HepG2 (cell line): ENCODE measurements around the gene GRIK2. TPM values are rescaled to one million over a fixed set of nuclear protein-coding genes. Genes with fewer than 3 reads are reported as not detected.

Experiments used
- ATAC-seq: fragments of 200-7000 bp; cut with Tn5 transposase; 3 replicates; pipeline ENCODE4 v1.9.1; 2020; ENCODE audit warnings: mild to moderate bottlenecking, moderate library complexity
- BruUV-seq: library from RNA; stranded (reverse); fragments of 400-500 nt; replicated peaks from 2 replicates; lab custom pipeline; 2021; lab: Mats Ljungman, UMichigan
- CTCF ChIA-PET: fragments of 300-600 bp; formaldehyde crosslinking; extraction: SDS; loops from one replicate; lab custom pipeline; 2021; ENCODE audit warnings: low total read pairs, inconsistent platforms, low intra/inter-chr PET ratio; lab: Yijun Ruan, JAX
- POLR2A ChIA-PET: fragments of 350-600 bp; sonication (Branson Sonifier 250); formaldehyde crosslinking; loops from one replicate; lab custom pipeline; 2020; ENCODE audit warnings: antibody characterized with exemption, inconsistent platforms; lab: Yijun Ruan, JAX
- DNase-seq: peaks from one replicate; pipeline ENCODE4 v3.0.0-alpha.2; 2015; ENCODE audit warnings: low spot score
- FAIRE-seq: peaks from 3 replicates; lab custom pipeline; 2011; peaks lifted over from hg19 to GRCh38; lab: Jason Lieb, UNC
- H2AFZ ChIP-seq: one replicate; pipeline ENCODE4 v1.6.1; 2011; ENCODE audit warnings: low read length, inconsistent platforms
- H3K27ac ChIP-seq: fragments of 300-600 bp; 3 replicates; pipeline ENCODE4 v1.8.0; 2011; ENCODE audit warnings: mixed run types, mild to moderate bottlenecking, mixed read lengths, low read length, inconsistent platforms; ENCODE audit not compliant: insufficient read depth; ENCODE audit errors: extremely low read length
- H3K27me3 ChIP-seq, 2 experiments: fragments of 200-600 bp in 1 of 2; 2 replicates in 1 of 2; 3 replicates in 1 of 2; pipeline versions ENCODE4 v1.6.0 to v1.8.0; 2011; ENCODE audit warnings: low read length in 2 of 2, mild to moderate bottlenecking in 2 of 2, moderate library complexity in 2 of 2, inconsistent platforms in 1 of 2; ENCODE audit not compliant: insufficient read depth in 2 of 2, control insufficient read depth in 1 of 2
- H3K36me3 ChIP-seq, 2 experiments: fragments of 200-600 bp in 1 of 2; replicated peaks in 1 of 2; 2 replicates in 1 of 2; 3 replicates in 1 of 2; pipeline versions ENCODE4 v1.5.1 to v1.8.0; 2011; ENCODE audit warnings: low read length in 2 of 2, inconsistent platforms in 1 of 2; ENCODE audit not compliant: insufficient read depth in 2 of 2, control insufficient read depth in 1 of 2
- H3K4me1 ChIP-seq: 2 replicates; pipeline ENCODE4 v1.5.1; 2012; ENCODE audit warnings: low read length, inconsistent platforms; ENCODE audit not compliant: insufficient read depth
- H3K4me2 ChIP-seq: 2 replicates; pipeline ENCODE4 v1.6.0; 2011; ENCODE audit warnings: low read depth, low read length, inconsistent platforms
- H3K4me3 ChIP-seq, 3 experiments: fragments of 200-600 bp in 1 of 3; sonication (generic), shearing (Covaris generic) in 1 of 3; replicated peaks in 1 of 3; 2 replicates each; pipeline ENCODE4 v1.5.1; 2011 to 2016; ENCODE audit warnings: low read length in 3 of 3, inconsistent platforms in 2 of 3, low read depth in 2 of 3, mild to moderate bottlenecking in 2 of 3, control low read depth in 1 of 3, mixed read lengths in 1 of 3; ENCODE audit not compliant: insufficient read depth in 1 of 3
- H3K79me2 ChIP-seq: one replicate; pipeline ENCODE4 v1.6.1; 2011; ENCODE audit warnings: low read length, inconsistent platforms; ENCODE audit not compliant: insufficient read depth
- H3K9ac ChIP-seq: 2 replicates; pipeline ENCODE4 v1.6.0; 2011; ENCODE audit warnings: mild to moderate bottlenecking, low read depth, low read length, inconsistent platforms; ENCODE audit not compliant: insufficient read depth
- H3K9me3 ChIP-seq: 2 replicates; pipeline ENCODE4 v1.5.1; 2012; ENCODE audit warnings: mild to moderate bottlenecking, low read length
- H4K20me1 ChIP-seq: 2 replicates; pipeline ENCODE4 v1.6.0; 2011; ENCODE audit warnings: inconsistent platforms, mild to moderate bottlenecking, low read length, moderate library complexity; ENCODE audit not compliant: insufficient read depth
- CENPT ChIP-seq: sonication (generic); formaldehyde crosslinking; IDR thresholded peaks from 2 replicates; pipeline ENCODE4 v1.8.0; 2022; ENCODE audit warnings: low read depth, mild to moderate bottlenecking, moderate library complexity, missing genetic modification reagents
- CHD4 ChIP-seq: fragments of 200-600 bp; sonication (generic); IDR thresholded peaks from 2 replicates; pipeline ENCODE4 v1.7.0; 2017; ENCODE audit warnings: mild to moderate bottlenecking, low read length, borderline replicate concordance
- GTF2F1 ChIP-seq: fragments of 150-350 bp; IDR thresholded peaks from 2 replicates; pipeline ENCODE4 v1.6.1; 2014; ENCODE audit warnings: low read length
- MED1 ChIP-seq: sonication (generic); formaldehyde crosslinking; IDR thresholded peaks from 2 replicates; pipeline ENCODE4 v1.4.0; 2020; ENCODE audit warnings: missing genetic modification reagents
- MYNN ChIP-seq: sonication (generic); formaldehyde crosslinking; IDR thresholded peaks from 2 replicates; pipeline ENCODE4 v1.4.0; 2020; ENCODE audit warnings: mild to moderate bottlenecking, low read depth, missing genetic modification reagents
- SRSF9 ChIP-seq: fragments of 200-400 bp; formaldehyde crosslinking; IDR thresholded peaks from 2 replicates; pipeline ENCODE4 v1.6.1; 2018; ENCODE audit warnings: borderline replicate concordance, mild to moderate bottlenecking, low read depth, low read length; ENCODE audit not compliant: insufficient read depth, poor library complexity, severe bottlenecking
- ZNF460 ChIP-seq: sonication (generic); formaldehyde crosslinking; IDR thresholded peaks from 2 replicates; pipeline ENCODE4 v1.5.1; 2020; ENCODE audit warnings: missing genetic modification reagents, mild to moderate bottlenecking, borderline replicate concordance
- WGBS: methylation state at CpG from one replicate; pipeline ENCODE4 v1.1.6; 2017; ENCODE audit warnings: low lambda C conversion rate; 5-methylcytosine and 5-hydroxymethylcytosine counted together
- in situ Hi-C: cut with HindIII; loops from 2 replicates; pipeline ENCODE4 v1.10.0; 2017; ENCODE audit warnings: low pct_unique_long_range_greater_than_20kb; ENCODE audit not compliant: extremely low pct_ligation_motif_present
- intact Hi-C: fragments of 100-400 bp; cut with micrococcal nuclease; formaldehyde crosslinking; loops from one replicate; pipeline ENCODE4 v1.10.0; 2022; ENCODE audit not compliant: unreplicated experiment
- polyA plus RNA-seq, 8 experiments: library from polyadenylated mRNA; depleted of rRNA in 3 of 8; stranded (reverse) in 7 of 8; unstranded in 1 of 8; fragments of >200 nt; fragmentation: Illumina TruSeq in 4 of 8; extraction: Trizol in 4 of 8; gene quantifications; 2 replicates each; pipeline versions ENCODE4 v1.2.1 to v1.2.3, GENCODE V29; 2011 to 2016; ENCODE audit warnings: low read depth in 4 of 8, missing spikeins in 1 of 8, mixed read lengths in 1 of 8; ENCODE audit not compliant: insufficient read depth in 1 of 8
- total RNA-seq, 5 experiments: library from RNA; depleted of rRNA; stranded (reverse); fragments of >200 nt; fragmentation: Illumina TruSeq; extraction: Trizol; gene quantifications; 2 replicates each; pipeline ENCODE4 v1.2.3, GENCODE V29; 2016; ENCODE audit warnings: low read depth in 1 of 5
- TF ChIP-seq, protein P1 (sequence below): sonication (generic); formaldehyde crosslinking; IDR thresholded peaks from 2 replicates; pipeline ENCODE4 v1.4.0; 2020; ENCODE audit warnings: missing genetic modification reagents
- TF ChIP-seq, protein P2 (sequence below): sonication (generic); formaldehyde crosslinking; IDR thresholded peaks from 2 replicates; pipeline ENCODE4 v1.5.0; 2020; ENCODE audit warnings: mild to moderate bottlenecking, missing genetic modification reagents

The GRIK2 gene
- total and polyA plus RNA-seq, 2 of the 13 experiments (the other 11 are each of a cell fraction or from before 2014, with no cell fraction given): not detected

DNA sequence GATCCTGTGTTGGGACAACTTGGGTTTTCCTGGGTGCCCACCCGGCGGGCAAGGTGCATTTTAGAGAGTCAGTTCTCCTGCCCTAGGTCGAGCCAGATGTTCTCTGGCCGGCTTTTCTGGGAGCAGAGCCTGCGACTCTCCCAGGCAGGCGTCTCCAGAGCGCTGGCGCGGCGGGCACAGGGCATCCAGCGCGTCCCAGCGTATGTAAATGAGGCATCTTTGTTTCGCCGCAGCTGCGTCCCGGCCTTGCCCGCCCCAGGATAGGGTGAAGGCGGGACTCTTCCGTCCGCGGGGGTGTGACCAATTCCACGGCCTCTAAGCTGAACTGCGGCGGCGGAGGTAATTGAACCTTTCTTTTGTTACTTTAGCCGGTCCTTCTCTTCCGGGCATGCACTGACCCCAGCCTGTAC lies 9.1 kb downstream of the GRIK2 start:
- Histone ChIP-seq H2AFZ (no peak overlapping the region), H3K27ac (no peak overlapping the region), H3K4me3 (no peak overlapping the region), H3K36me3 (no peaks in the 10 kb centered on the region), H4K20me1 (no peaks in the 10 kb centered on the region), H3K27me3 (peaks cover 2 to 29% of the 10 kb centered on the region in 2 experiments; a peak in 3 of 5 replicates), H3K9me3 (no peaks in the 10 kb centered on the region), H3K4me1 (no peaks in the 10 kb centered on the region), H3K4me2 (no peak overlapping the region), H3K9ac (no peak overlapping the region), H3K79me2 (no peaks in the 10 kb centered on the region)
- no peak for DNase-seq
- ChIA-PET CTCF (no interaction called here), POLR2A (no interaction called here)
- FAIRE-seq: no peak
- TF ChIP-seq GTF2F1 (no peak), SRSF9 (no peak), CENPT (no peak), MED1 (no peak), MYNN (CRISPR knock-in tag) (no peak)
- TF ChIP-seq, protein P1, sequence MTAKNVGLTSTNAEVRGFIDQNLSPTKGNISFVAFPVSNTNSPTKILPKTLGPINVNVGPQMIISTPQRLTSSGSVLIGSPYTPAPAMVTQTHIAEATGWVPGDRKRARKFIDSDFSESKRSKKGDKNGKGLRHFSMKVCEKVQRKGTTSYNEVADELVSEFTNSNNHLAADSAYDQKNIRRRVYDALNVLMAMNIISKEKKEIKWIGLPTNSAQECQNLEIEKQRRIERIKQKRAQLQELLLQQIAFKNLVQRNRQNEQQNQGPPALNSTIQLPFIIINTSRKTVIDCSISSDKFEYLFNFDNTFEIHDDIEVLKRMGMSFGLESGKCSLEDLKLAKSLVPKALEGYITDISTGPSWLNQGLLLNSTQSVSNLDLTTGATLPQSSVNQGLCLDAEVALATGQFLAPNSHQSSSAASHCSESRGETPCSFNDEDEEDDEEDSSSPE: no peak
- in situ Hi-C loops (no loop called here), intact Hi-C loops (no loop called here)
- 4% methylated on average over 4 of the region's 28 CpGs for WGBS
- BruUV-seq: no TSS peak
- no peak for ATAC-seq

DNA sequence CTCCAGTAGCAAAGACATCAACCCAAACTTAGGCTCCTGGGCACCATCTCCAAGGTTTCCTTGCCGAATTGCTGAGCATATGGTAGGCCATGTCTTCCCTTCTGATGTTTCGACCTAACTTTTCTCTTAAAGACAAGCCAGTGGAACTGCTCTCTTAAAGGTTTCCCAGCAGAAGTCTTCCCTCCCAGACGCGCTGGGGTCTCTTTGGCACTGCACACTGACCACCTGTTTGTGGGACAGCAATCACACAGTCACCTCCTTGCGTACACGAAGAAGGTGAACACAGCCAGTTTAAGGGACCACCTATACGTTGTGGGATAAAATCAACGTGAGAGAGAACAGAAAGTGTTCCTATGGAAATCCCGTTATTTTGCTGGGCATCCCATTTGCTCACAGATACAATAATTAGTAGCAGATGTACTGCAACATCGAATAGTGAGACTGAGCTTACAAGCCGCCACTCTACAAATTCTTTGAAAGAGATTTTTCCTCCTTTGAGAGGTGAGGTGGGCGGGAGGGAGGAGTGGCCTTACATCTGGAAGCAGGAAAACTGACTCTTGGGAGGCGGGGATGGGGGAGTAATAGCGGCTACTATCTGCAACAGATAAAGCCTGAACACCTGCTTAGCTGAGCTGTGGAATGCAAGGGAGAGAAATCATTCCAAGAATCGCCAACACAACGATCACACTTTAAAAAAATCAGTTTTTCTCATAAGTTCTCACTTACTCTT lies 9.9 kb downstream of the GRIK2 start:
- no peak for ATAC-seq
- H3K4me2 ChIP-seq: no peak overlapping the region
- WGBS: 4% methylated on average over 16 of the region's 16 CpGs
- no peak overlapping the region for H2AFZ ChIP-seq
- H3K4me1 ChIP-seq: no peaks in the 10 kb centered on the region
- no peaks in the 10 kb centered on the region for H4K20me1 ChIP-seq
- intact Hi-C loops: no loop called here
- no peak overlapping the region for H3K4me3 ChIP-seq
- CTCF ChIA-PET: no interaction called here
- H3K36me3 ChIP-seq: no peaks in the 10 kb centered on the region
- no peaks in the 10 kb centered on the region for H3K79me2 ChIP-seq
- H3K9me3 ChIP-seq: no peaks in the 10 kb centered on the region
- TF ChIP-seq CHD4 (no peak), ZNF460 (CRISPR knock-in tag) (no peak)
- TF ChIP-seq, protein P2, sequence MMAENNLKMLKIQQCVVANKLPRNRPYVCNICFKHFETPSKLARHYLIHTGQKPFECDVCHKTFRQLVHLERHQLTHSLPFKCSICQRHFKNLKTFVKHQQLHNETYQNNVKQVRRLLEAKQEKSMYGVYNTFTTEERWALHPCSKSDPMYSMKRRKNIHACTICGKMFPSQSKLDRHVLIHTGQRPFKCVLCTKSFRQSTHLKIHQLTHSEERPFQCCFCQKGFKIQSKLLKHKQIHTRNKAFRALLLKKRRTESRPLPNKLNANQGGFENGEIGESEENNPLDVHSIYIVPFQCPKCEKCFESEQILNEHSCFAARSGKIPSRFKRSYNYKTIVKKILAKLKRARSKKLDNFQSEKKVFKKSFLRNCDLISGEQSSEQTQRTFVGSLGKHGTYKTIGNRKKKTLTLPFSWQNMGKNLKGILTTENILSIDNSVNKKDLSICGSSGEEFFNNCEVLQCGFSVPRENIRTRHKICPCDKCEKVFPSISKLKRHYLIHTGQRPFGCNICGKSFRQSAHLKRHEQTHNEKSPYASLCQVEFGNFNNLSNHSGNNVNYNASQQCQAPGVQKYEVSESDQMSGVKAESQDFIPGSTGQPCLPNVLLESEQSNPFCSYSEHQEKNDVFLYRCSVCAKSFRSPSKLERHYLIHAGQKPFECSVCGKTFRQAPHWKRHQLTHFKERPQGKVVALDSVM: no peak
- TF ChIP-seq, all 625 proteins: peak for 0
- Histone ChIP-seq H3K27ac (no peak overlapping the region), H3K9ac (no peak overlapping the region), H3K27me3 (peaks cover 2 to 29% of the 10 kb centered on the region in 2 experiments; a peak in 3 of 5 replicates)
- BruUV-seq: no TSS peak
- in situ Hi-C loops: no loop called here
- no peak for FAIRE-seq
- DNase-seq: no peak
- POLR2A ChIA-PET: no interaction called here
